ENCODE data around the gene SRP14.

The SRP14 gene

GRCh38 chr15:40050788-40051470, 11.9 kb upstream of the SRP14 start:
- no peaks in the 10 kb centered on the region for H3K9me3 ChIP-seq (ENCODE audit: control insufficient read depth, low read length)
- no peak overlapping the region for H3K4me3 ChIP-seq (ENCODE audit: insufficient read depth, low read depth, low read length, poor library complexity, severe bottlenecking)
- H3K36me3 ChIP-seq (ENCODE audit: control insufficient read depth, insufficient read depth, low read length): no peaks in the 10 kb centered on the region
- no peak for DNase-seq
- peaks cover 46% of the 10 kb centered on the region for H3K4me1 ChIP-seq (ENCODE audit: control insufficient read depth, insufficient read depth, low read length, poor library complexity, severe bottlenecking)
- no peaks in the 10 kb centered on the region for H3K27me3 ChIP-seq (replicated peaks; ENCODE audit: control insufficient read depth, insufficient read depth, low read length, poor library complexity, severe bottlenecking)
- H3K27ac ChIP-seq (ENCODE audit: insufficient read depth, low read length, poor library complexity, severe bottlenecking): no peak overlapping the region

DNA sequence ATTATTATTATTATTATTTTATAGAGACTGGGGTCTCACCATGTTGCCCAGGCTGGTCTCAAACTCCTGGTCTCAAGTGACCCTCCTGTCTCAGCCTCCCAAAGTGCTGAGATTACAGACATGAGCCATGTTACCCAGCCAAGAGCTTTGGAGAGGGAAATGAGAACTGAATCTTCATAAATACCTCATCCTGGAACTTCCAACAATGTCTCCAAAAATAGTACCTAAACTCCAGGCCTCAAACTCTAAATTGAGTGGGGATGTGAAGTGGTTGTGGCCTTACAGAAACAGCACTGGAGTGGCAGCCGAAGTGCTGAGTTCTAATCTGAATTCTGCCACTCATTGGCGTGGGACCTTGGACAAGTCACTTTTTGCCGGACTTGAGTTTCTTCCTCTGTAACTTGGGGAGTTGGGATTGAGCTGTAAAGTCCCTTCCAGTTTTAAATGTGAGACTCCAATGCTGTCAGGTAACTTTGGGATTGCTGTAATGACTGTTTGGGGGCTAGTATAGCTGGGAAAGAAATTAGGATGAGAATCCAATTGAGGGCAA, 10.0 kb upstream of the SRP14 start:
- H3K36me3 ChIP-seq (ENCODE audit: control insufficient read depth, insufficient read depth, low read length): no peaks in the 10 kb centered on the region
- H3K4me1 ChIP-seq (ENCODE audit: control insufficient read depth, insufficient read depth, low read length, poor library complexity, severe bottlenecking): peaks cover 35% of the 10 kb centered on the region
- no peak overlapping the region for H3K27ac ChIP-seq (ENCODE audit: insufficient read depth, low read length, poor library complexity, severe bottlenecking)

DNA sequence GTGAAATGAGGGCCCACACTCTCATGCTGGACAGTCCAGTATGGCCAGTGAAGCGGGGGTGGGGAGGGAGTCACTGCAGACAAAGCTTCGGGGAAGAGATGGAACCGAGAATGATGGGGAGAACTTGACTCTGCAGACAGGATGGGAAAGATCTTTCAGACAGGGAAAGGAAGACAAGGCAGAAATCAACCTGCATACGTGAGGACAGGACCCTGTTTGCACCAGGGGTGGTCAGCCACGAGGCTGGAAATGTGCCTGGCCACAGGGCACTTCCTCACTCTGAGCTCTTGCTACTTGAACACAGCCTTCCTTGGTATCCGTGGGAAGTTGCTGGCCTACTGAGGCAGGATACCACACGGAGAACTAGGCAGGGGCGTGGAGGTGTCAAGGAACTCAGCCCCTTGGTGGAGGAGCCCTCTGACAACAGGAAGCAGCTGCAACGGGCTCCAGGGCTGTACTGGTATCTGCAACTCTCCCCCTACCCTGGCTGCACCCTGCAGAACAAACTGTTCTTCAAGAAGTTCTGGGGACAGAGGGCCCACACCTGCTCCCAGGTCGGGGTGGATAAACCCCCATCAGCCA, 9.3 kb upstream of the SRP14 start:
- Histone ChIP-seq H3K36me3 (ENCODE audit: control insufficient read depth, insufficient read depth, low read length) (no peaks in the 10 kb centered on the region), H3K4me3 (ENCODE audit: insufficient read depth, low read depth, low read length, poor library complexity, severe bottlenecking) (no peak overlapping the region), H3K4me1 (ENCODE audit: control insufficient read depth, insufficient read depth, low read length, poor library complexity, severe bottlenecking) (peaks cover 33% of the 10 kb centered on the region), H3K9me3 (ENCODE audit: control insufficient read depth, low read length) (no peaks in the 10 kb centered on the region), H3K27ac (ENCODE audit: insufficient read depth, low read length, poor library complexity, severe bottlenecking) (peak overlapping the region; percentile 49), H3K27me3 (replicated peaks; ENCODE audit: control insufficient read depth, insufficient read depth, low read length, poor library complexity, severe bottlenecking) (no peaks in the 10 kb centered on the region)
- DNase-seq: no peak

More for the DNA sequence above, 10.0 kb upstream of the SRP14 start:
- DNase-seq: no peak
- H3K4me3 ChIP-seq (ENCODE audit: insufficient read depth, low read depth, low read length, poor library complexity, severe bottlenecking): no peak overlapping the region
- H3K27me3 ChIP-seq (replicated peaks; ENCODE audit: control insufficient read depth, insufficient read depth, low read length, poor library complexity, severe bottlenecking): no peaks in the 10 kb centered on the region
- H3K9me3 ChIP-seq (ENCODE audit: control insufficient read depth, low read length): no peaks in the 10 kb centered on the region

GRCh38 chr15:40047415-40048210, 8.6 kb upstream of the SRP14 start:
- peaks cover 33% of the 10 kb centered on the region for H3K4me1 ChIP-seq (ENCODE audit: control insufficient read depth, insufficient read depth, low read length, poor library complexity, severe bottlenecking)
- no peaks in the 10 kb centered on the region for H3K9me3 ChIP-seq (ENCODE audit: control insufficient read depth, low read length)
- H3K27ac ChIP-seq (ENCODE audit: insufficient read depth, low read length, poor library complexity, severe bottlenecking): peak overlapping the region; percentile 49
- H3K4me3 ChIP-seq (ENCODE audit: insufficient read depth, low read depth, low read length, poor library complexity, severe bottlenecking): no peak overlapping the region
- peak in 2 of 3 donors; percentile 25 to 43 for DNase-seq
- H3K27me3 ChIP-seq (replicated peaks; ENCODE audit: control insufficient read depth, insufficient read depth, low read length, poor library complexity, severe bottlenecking): no peaks in the 10 kb centered on the region
- H3K36me3 ChIP-seq (ENCODE audit: control insufficient read depth, insufficient read depth, low read length): no peaks in the 10 kb centered on the region

DNA sequence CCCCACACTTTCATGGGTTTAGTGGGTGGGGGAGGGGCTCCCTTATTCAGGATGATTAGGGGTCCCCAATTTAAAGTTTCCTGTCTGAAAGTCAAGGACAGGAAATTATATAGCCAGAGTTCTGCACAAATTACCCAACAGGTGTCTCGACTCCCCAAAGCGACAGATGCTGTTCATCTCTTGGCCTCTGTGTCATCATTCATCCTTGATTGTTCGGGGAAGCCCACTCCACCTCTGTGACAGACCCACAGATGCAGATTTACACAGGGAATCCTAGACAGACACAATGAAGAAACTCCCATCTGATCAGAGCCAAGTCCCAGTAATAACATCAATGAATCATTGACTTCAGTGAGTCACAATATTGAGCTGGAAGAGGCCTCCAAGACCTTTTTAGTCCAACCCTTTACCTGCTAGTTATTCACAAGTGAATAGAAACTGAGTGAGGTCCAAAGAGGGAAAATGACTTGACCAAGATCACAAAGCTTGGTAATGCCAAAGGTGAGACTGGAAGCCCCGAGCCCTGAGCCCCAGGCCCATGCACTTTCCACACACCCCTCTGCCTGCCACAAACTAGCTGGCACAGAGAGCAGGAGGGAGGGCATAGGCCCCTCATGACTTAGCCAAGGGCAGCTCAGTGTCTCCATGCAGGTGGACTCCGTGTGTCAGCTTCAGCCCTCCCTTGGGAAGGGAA, 7.9 kb upstream of the SRP14 start:
- peaks cover 33% of the 10 kb centered on the region for H3K4me1 ChIP-seq (ENCODE audit: control insufficient read depth, insufficient read depth, low read length, poor library complexity, severe bottlenecking)
- H3K27ac ChIP-seq (ENCODE audit: insufficient read depth, low read length, poor library complexity, severe bottlenecking): peak overlapping the region; percentile 49
- no peaks in the 10 kb centered on the region for H3K27me3 ChIP-seq (replicated peaks; ENCODE audit: control insufficient read depth, insufficient read depth, low read length, poor library complexity, severe bottlenecking)
- no peak for DNase-seq
- no peaks in the 10 kb centered on the region for H3K36me3 ChIP-seq (ENCODE audit: control insufficient read depth, insufficient read depth, low read length)
- H3K9me3 ChIP-seq (ENCODE audit: control insufficient read depth, low read length): no peaks in the 10 kb centered on the region
- H3K4me3 ChIP-seq (ENCODE audit: insufficient read depth, low read depth, low read length, poor library complexity, severe bottlenecking): no peak overlapping the region

- Histone ChIP-seq H3K4me1 (ENCODE audit: control insufficient read depth, insufficient read depth, low read length, poor library complexity, severe bottlenecking) (peaks cover 33% of the 10 kb centered on the region), H3K9me3 (ENCODE audit: control insufficient read depth, low read length) (no peaks in the 10 kb centered on the region), H3K4me3 (ENCODE audit: insufficient read depth, low read depth, low read length, poor library complexity, severe bottlenecking) (no peak overlapping the region), H3K27me3 (replicated peaks; ENCODE audit: control insufficient read depth, insufficient read depth, low read length, poor library complexity, severe bottlenecking) (no peaks in the 10 kb centered on the region), H3K36me3 (ENCODE audit: control insufficient read depth, insufficient read depth, low read length) (no peaks in the 10 kb centered on the region), H3K27ac (ENCODE audit: insufficient read depth, low read length, poor library complexity, severe bottlenecking) (no peak overlapping the region)
- DNase-seq: no peak
Measured at GRCh38 chr15:40045572-40046217, 6.7 kb upstream of the SRP14 start.

GRCh38 chr15:40044717-40045571, 6.0 kb upstream of the SRP14 start:
- Histone ChIP-seq H3K4me1 (ENCODE audit: control insufficient read depth, insufficient read depth, low read length, poor library complexity, severe bottlenecking) (peaks cover 40% of the 10 kb centered on the region), H3K27me3 (replicated peaks; ENCODE audit: control insufficient read depth, insufficient read depth, low read length, poor library complexity, severe bottlenecking) (no peaks in the 10 kb centered on the region), H3K9me3 (ENCODE audit: control insufficient read depth, low read length) (no peaks in the 10 kb centered on the region), H3K4me3 (ENCODE audit: insufficient read depth, low read depth, low read length, poor library complexity, severe bottlenecking) (peak overlapping the region; percentile 4), H3K27ac (ENCODE audit: insufficient read depth, low read length, poor library complexity, severe bottlenecking) (peak overlapping the region; percentile 19), H3K36me3 (ENCODE audit: control insufficient read depth, insufficient read depth, low read length) (no peaks in the 10 kb centered on the region)
- DNase-seq: peak; percentile 64 to 67 (median 65)

- Histone ChIP-seq H3K27ac (ENCODE audit: insufficient read depth, low read length, poor library complexity, severe bottlenecking) (peak overlapping the region; percentile 19), H3K9me3 (ENCODE audit: control insufficient read depth, low read length) (no peaks in the 10 kb centered on the region), H3K27me3 (replicated peaks; ENCODE audit: control insufficient read depth, insufficient read depth, low read length, poor library complexity, severe bottlenecking) (no peaks in the 10 kb centered on the region), H3K36me3 (ENCODE audit: control insufficient read depth, insufficient read depth, low read length) (no peaks in the 10 kb centered on the region), H3K4me3 (ENCODE audit: insufficient read depth, low read depth, low read length, poor library complexity, severe bottlenecking) (no peak overlapping the region), H3K4me1 (ENCODE audit: control insufficient read depth, insufficient read depth, low read length, poor library complexity, severe bottlenecking) (peaks cover 39% of the 10 kb centered on the region)
- DNase-seq: no peak
Measured at GRCh38 chr15:40043927-40044716, 5.1 kb upstream of the SRP14 start.
